ENCODE results near the gene KRT72. TPM values are rescaled to one million over a fixed set of nuclear protein-coding genes. Genes with fewer than 3 reads are reported as not detected.

Gene KRT72
- polyA plus RNA-seq, 1 donor from 2014 or later, result not detected

- Histone ChIP-seq H3F3A (ENCODE audit: insufficient read depth, low read length, poor library complexity, severe bottlenecking) (no peaks in the 10 kb centered on the region), H4K20me1 (ENCODE audit: insufficient read depth) (no peaks in the 10 kb centered on the region), H3K4me3 (ENCODE audit: low read length) (no peak overlapping the region), H3K9ac (ENCODE audit: low read length) (no peak overlapping the region), H2AFZ (ENCODE audit: low read depth, low read length) (no peak overlapping the region), H3K9me2 (ENCODE audit: insufficient read depth, low read length) (no peaks in the 10 kb centered on the region), H3K79me2 (replicated peaks; ENCODE audit: insufficient read depth, low read length) (no peaks in the 10 kb centered on the region), H3K9me3 (ENCODE audit: low read length) (no peaks in the 10 kb centered on the region), H3K4me2 (ENCODE audit: low read length) (no peak overlapping the region), H3K27me3 (ENCODE audit: insufficient read depth, low read depth, low read length) (no peaks in the 10 kb centered on the region), H3K36me3 (ENCODE audit: insufficient read depth, low read length) (no peaks in the 10 kb centered on the region), H3K27ac (ENCODE audit: low read length) (no peak overlapping the region)
- TF ChIP-seq, protein P1, sequence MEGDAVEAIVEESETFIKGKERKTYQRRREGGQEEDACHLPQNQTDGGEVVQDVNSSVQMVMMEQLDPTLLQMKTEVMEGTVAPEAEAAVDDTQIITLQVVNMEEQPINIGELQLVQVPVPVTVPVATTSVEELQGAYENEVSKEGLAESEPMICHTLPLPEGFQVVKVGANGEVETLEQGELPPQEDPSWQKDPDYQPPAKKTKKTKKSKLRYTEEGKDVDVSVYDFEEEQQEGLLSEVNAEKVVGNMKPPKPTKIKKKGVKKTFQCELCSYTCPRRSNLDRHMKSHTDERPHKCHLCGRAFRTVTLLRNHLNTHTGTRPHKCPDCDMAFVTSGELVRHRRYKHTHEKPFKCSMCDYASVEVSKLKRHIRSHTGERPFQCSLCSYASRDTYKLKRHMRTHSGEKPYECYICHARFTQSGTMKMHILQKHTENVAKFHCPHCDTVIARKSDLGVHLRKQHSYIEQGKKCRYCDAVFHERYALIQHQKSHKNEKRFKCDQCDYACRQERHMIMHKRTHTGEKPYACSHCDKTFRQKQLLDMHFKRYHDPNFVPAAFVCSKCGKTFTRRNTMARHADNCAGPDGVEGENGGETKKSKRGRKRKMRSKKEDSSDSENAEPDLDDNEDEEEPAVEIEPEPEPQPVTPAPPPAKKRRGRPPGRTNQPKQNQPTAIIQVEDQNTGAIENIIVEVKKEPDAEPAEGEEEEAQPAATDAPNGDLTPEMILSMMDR (IDR thresholded peaks at IDR 0.05; ENCODE audit: poor library complexity, severe bottlenecking), result no peak
- TF ChIP-seq MXI1 (conservative IDR thresholded peaks at IDR 0.05; ENCODE audit: poor library complexity, severe bottlenecking), result no peak
- TF ChIP-seq TAF1 (IDR thresholded peaks at IDR 0.05; ENCODE audit: low read depth), result no peak
- no peak for TF ChIP-seq SMC3 (conservative IDR thresholded peaks at IDR 0.05; ENCODE audit: poor library complexity)
- no peak for TF ChIP-seq POLR2AphosphoS5 (IDR thresholded peaks at IDR 0.05)
These were observed 30.6 kb upstream of the KRT72 start for GRCh38 chr12:52631676-52632459.

DNA sequence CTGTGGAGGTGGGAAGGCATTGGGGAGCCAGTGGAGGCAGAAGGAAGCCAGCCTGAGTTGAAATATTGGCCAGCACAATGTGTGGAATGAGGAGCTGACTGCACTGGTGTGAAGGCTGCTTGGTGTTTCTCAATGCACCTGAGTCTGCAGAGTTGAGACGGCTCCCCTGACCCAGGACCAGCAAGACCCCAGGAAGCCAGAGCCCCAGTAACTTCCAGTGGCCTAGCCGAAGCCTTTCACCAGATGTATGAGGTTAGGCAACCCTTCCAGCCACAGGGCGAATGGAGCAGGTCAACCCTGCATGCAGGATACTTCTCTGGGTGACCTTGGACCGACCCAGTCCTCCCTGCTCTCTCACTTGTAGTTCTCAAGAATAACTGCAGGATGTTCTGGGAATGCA lies 30.0 kb upstream of the KRT72 start:
- H3K9ac ChIP-seq (ENCODE audit: low read length), result no peak overlapping the region
- no peak overlapping the region for H3K4me2 ChIP-seq (ENCODE audit: low read length)
- no peaks in the 10 kb centered on the region for H3K79me2 ChIP-seq (replicated peaks; ENCODE audit: insufficient read depth, low read length)
- no peaks in the 10 kb centered on the region for H3K9me2 ChIP-seq (ENCODE audit: insufficient read depth, low read length)
- no peaks in the 10 kb centered on the region for H3F3A ChIP-seq (ENCODE audit: insufficient read depth, low read length, poor library complexity, severe bottlenecking)
- TF ChIP-seq EZH2 (IDR thresholded peaks at IDR 0.05; ENCODE audit: borderline replicate concordance, insufficient read depth, low read length, poor library complexity, severe bottlenecking) (no peak), SMC3 (conservative IDR thresholded peaks at IDR 0.05; ENCODE audit: poor library complexity) (no peak), MXI1 (conservative IDR thresholded peaks at IDR 0.05; ENCODE audit: poor library complexity, severe bottlenecking) (no peak), RAD21 (conservative IDR thresholded peaks at IDR 0.05) (no peak), REST (IDR thresholded peaks at IDR 0.05; ENCODE audit: borderline replicate concordance) (no peak), EP300 (conservative IDR thresholded peaks at IDR 0.05; ENCODE audit: poor library complexity, severe bottlenecking) (no peak)
- TF ChIP-seq, protein P1 (IDR thresholded peaks at IDR 0.05; ENCODE audit: poor library complexity, severe bottlenecking), result no peak
- no peaks in the 10 kb centered on the region for H4K20me1 ChIP-seq (ENCODE audit: insufficient read depth)
- no peak overlapping the region for H3K4me3 ChIP-seq (ENCODE audit: low read length)
- no peaks in the 10 kb centered on the region for H3K36me3 ChIP-seq (ENCODE audit: insufficient read depth, low read length)
- no peak overlapping the region for H3K27ac ChIP-seq (ENCODE audit: low read length)
- H3K27me3 ChIP-seq (ENCODE audit: insufficient read depth, low read depth, low read length), result no peaks in the 10 kb centered on the region
- no peak overlapping the region for H2AFZ ChIP-seq (ENCODE audit: low read depth, low read length)
- H3K9me3 ChIP-seq (ENCODE audit: low read length), result no peaks in the 10 kb centered on the region
